ENCODE results near the gene CMTM4.

GRCh38 chr16:66677836-66678235, 18.7 kb downstream of the CMTM4 start:
- TF ChIP-seq CTCF (IDR thresholded peaks at IDR 0.05; ENCODE audit: control extremely low read depth in 1 of 3, insufficient read depth in 1 of 3, low read depth in 1 of 3, low read length in 3 of 3) (no peak), CEBPB (IDR thresholded peaks at IDR 0.05; ENCODE audit: low read depth, low read length) (no peak), SIN3A (conservative IDR thresholded peaks at IDR 0.05 in 1 of 2, IDR thresholded peaks at IDR 0.05 in 1 of 2; ENCODE audit: low read depth in 1 of 2, low read length in 2 of 2) (no peak), SP2 (IDR thresholded peaks at IDR 0.05; ENCODE audit: low read length) (no peak), CBX5 (IDR thresholded peaks at IDR 0.05; ENCODE audit: low read depth, low read length) (no peak), CHD2 (IDR thresholded peaks at IDR 0.05; ENCODE audit: low read length) (no peak), JUND (IDR thresholded peaks at IDR 0.05; ENCODE audit: low read length) (no peak), USF2 (IDR thresholded peaks at IDR 0.05; ENCODE audit: low read length) (no peak), YY1 (IDR thresholded peaks at IDR 0.05; ENCODE audit: low read depth, low read length) (no peak)

Measured in H1 (cell line).